Stromal cell of bone marrow (primary cell): ENCODE results near the gene C1QTNF1.

ENCODE experiments used
- DNase-seq: peaks from one replicate; pipeline ENCODE4 v3.0.0-alpha.2; 2012; ENCODE audit warnings: low read depth

The C1QTNF1 gene

GRCh38 chr17:79095345-79096055 lies 71.5 kb downstream of the C1QTNF1 start:
- no peak for DNase-seq

GRCh38 chr17:79096477-79096876 lies 72.5 kb downstream of the C1QTNF1 start:
- no peak for DNase-seq

GRCh38 chr17:79097226-79098055 lies 73.5 kb downstream of the C1QTNF1 start:
- no peak for DNase-seq

- no peak for DNase-seq
These were observed 74.4 kb downstream of the C1QTNF1 start for GRCh38 chr17:79098282-79098867.
